C4-2B (cell line): ENCODE measurements around the gene SPRYD7.

Source experiments
- H3K27ac ChIP-seq: fragments of 450-650 bp; 2 replicates; pipeline ENCODE4 v1.5.1; 2017
- ZFX ChIP-seq: fragments of 450-650 bp; IDR thresholded peaks from 2 replicates; pipeline ENCODE4 v1.6.1; 2017
- TF ChIP-seq, protein P1 (sequence below): fragments of 450-650 bp; conservative IDR thresholded peaks from 2 replicates; pipeline ENCODE4 v1.5.1; 2017; ENCODE audit warnings: mild to moderate bottlenecking

The SPRYD7 gene

DNA sequence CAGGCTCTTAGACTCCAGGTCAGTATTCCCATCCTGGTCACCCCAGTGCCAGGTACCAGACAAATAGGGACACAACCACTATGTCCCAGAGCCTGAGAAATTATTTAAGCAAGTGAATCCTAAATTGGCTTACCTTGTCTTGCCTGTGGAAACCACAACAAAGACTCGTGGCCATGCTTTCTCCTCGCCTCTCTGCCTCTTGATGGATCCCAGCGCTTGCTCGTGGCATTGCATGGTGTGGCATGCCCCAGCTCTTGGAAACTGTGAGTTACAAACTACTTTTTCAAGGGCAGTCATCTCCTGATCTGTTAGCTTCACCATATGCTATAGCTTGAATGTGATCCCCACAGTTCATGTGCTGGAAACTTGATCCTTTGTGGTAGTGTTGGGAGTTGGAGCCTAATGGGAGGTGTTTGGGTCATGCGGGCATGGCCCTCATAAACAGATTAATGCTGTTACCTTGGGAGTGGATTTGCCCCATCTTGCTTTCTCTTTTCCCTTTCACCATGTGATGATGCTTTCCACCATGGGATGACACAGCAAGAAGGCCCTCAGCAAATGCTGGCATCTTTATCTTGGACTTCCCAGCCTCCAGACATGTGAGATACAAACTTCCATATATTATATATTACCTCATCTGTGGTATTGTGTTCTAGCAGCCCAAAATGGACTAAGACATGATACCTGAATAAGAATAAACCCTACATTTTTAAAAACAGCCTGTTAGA is 31.2 kb downstream of the SPRYD7 start:
- H3K27ac ChIP-seq: no peak overlapping the region
- TF ChIP-seq, protein P1, sequence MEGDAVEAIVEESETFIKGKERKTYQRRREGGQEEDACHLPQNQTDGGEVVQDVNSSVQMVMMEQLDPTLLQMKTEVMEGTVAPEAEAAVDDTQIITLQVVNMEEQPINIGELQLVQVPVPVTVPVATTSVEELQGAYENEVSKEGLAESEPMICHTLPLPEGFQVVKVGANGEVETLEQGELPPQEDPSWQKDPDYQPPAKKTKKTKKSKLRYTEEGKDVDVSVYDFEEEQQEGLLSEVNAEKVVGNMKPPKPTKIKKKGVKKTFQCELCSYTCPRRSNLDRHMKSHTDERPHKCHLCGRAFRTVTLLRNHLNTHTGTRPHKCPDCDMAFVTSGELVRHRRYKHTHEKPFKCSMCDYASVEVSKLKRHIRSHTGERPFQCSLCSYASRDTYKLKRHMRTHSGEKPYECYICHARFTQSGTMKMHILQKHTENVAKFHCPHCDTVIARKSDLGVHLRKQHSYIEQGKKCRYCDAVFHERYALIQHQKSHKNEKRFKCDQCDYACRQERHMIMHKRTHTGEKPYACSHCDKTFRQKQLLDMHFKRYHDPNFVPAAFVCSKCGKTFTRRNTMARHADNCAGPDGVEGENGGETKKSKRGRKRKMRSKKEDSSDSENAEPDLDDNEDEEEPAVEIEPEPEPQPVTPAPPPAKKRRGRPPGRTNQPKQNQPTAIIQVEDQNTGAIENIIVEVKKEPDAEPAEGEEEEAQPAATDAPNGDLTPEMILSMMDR: no peak
- TF ChIP-seq ZFX: no peak

DNA sequence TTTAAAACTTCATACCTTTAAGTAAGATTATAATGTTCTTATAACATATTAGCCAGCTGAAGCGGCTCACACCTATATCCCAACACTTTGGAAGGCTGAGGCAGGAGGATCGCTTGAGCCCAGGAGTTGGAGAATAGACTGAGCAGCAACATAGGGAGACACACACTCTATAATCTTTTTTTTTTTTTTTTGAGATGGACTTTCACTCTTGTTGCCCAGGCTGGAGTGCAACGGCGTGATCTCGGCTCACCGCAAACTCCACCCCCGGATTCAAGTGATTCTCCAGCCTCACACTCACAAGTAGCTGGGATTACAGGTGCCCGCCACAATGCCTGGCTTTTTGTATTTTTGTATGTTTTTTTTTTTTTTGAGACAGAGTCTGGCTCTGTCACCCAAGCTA is 37.3 kb downstream of the SPRYD7 start:
- TF ChIP-seq ZFX: no peak
- TF ChIP-seq, protein P1: no peak
- no peak overlapping the region for H3K27ac ChIP-seq

DNA sequence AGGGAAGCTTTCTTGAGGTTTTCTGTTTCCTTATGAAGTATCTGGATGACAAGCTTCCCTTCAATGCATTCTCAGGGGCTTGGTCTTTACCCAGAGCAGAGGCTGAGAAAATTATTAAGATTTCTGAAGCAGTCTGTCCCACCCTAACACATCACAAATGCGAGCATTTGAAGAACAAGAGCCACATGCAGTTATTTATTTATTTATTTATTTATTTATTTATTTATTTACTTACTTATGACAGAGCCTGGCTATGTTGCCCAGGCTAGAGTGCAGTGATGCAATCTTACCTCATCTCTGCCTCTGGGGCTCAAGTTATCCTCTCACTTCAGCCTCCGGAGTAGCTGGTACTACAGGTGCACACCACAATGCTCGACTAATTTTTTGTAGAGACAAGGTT is 38.4 kb downstream of the SPRYD7 start:
- H3K27ac ChIP-seq: no peak overlapping the region
- no peak for TF ChIP-seq ZFX
- TF ChIP-seq, protein P1: no peak

DNA sequence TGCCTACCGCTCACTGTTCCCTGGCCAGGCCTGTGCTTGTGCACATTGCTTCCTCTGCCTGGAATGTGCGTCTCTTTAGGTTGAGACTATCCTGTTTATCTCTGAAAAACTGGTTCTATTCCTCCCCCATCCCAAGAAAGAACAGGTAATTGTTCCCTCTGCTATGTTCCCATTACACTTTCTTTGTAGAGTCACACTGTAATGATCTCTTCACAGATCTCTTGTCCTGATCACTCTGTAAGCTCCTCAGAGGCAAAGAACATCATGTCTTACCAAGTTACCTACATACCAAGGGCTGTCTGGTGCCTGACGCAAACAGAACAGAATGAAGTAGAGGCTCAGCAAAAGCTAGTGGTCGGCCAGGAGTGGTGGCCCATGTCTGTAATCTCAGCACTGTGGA is 40.3 kb downstream of the SPRYD7 start:
- no peak overlapping the region for H3K27ac ChIP-seq
- TF ChIP-seq, protein P1: no peak
- no peak for TF ChIP-seq ZFX

DNA sequence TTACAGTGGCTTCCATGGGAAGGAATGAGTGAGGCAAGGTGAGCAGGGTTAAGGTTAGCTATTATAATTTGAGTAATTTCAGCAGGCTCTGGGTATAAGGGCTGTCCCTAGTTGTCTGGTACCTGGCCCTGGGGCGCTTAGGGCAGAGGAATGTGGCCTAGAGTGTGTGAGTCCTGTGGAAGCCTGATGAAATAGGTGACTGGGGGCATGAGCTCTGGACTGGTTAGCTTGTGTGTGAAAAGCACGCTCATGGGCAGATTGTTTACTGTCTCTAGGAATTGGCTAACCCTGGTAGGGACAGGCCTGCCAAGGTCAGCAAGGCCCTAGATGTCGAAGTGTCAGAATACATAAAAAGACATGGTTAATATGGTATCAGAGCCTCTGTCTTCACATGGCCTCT is 42.5 kb downstream of the SPRYD7 start:
- H3K27ac ChIP-seq: no peak overlapping the region
- TF ChIP-seq, protein P1: no peak
- no peak for TF ChIP-seq ZFX

DNA sequence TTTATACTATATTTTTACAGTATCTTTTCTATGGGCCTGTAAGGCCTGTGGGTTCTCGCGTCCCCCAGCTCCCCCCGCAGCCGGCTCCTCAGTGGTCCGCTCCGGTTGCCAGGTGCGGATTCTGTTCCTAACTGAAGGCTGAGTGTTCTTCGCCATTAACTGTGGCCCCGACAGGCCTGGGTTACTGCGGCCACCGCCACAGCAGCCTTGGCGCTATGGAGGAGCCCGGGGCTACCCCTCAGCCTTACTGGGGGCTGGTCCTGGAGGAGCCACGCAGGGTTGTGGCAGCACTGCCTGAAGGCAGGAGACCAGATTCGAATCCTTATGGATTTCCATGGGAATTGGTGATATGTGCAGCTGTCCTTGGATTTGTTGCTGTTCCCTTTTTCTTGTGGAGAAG is 45.8 kb downstream of the SPRYD7 start:
- no peak overlapping the region for H3K27ac ChIP-seq
- TF ChIP-seq ZFX: no peak
- TF ChIP-seq, protein P1: no peak

DNA sequence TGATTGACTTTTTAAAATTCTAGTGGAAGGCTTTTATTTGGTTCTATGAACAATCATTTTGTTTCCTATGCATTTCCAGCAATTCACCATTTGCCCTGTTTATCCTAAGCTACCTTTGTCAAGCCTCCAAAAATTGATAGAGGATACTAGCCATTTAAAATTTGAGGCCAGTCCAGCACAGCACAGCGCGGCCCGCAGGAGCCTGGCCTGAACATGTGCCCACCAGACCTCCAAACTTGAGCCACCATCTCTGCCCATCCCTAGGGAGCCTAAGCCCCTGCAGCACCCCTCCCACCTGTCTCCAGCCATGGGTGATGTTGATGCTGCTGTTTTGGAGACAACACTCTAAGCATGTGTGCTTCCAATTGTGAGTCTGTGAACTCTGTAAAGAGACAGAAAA is 57.5 kb downstream of the SPRYD7 start:
- TF ChIP-seq ZFX: no peak
- TF ChIP-seq, protein P1: no peak

More for the DNA sequence above, 57.5 kb downstream of the SPRYD7 start:
- H3K27ac ChIP-seq: no peak overlapping the region
